Activated naive CD8-positive, alpha-beta T cell treated with anti-CD3 and anti-CD28 coated beads, Interleukin-2, amount 10 ng/mL, durations not matched to agents 7 days and 5 days (primary cell): Measurements from ENCODE around the gene STK32C. TPM values are rescaled to one million over a fixed set of nuclear protein-coding genes. Genes with fewer than 3 reads are reported as not detected.
A peak's percentile ranks its signal among the peaks of the same experiment; 100 is the strongest.

Experiments used
- ATAC-seq: fragments of 150-1000 bp; cut with Tn5 transposase; one replicate; pipeline ENCODE4 v1.10.0; 2021; ENCODE audit warnings: low read depth, moderate library complexity
- POLR2A ChIA-PET: fragments of 350-600 bp; sonication (Branson Sonifier 250); formaldehyde crosslinking; loops from one replicate; lab custom pipeline; 2021; ENCODE audit warnings: antibody characterized with exemption; lab: Charles Lee
- DNase-seq: peaks from one replicate; pipeline ENCODE4 v3.0.0; 2021
- H3K27ac Mint-ChIP-seq: one replicate; pipeline ENCODE4 v1.8.0; 2022; ENCODE audit warnings: mild to moderate bottlenecking, mixed read lengths
- H3K27me3 Mint-ChIP-seq: one replicate; pipeline ENCODE4 v1.8.0; 2022; ENCODE audit warnings: mild to moderate bottlenecking, moderate library complexity, mixed read lengths
- H3K36me3 Mint-ChIP-seq: one replicate; pipeline ENCODE4 v1.8.0; 2021; ENCODE audit warnings: mild to moderate bottlenecking, mixed read lengths
- H3K4me1 Mint-ChIP-seq: one replicate; pipeline ENCODE4 v1.8.0; 2021; ENCODE audit warnings: mixed read lengths
- H3K4me3 Mint-ChIP-seq: one replicate; pipeline ENCODE4 v1.8.0; 2022; ENCODE audit warnings: mild to moderate bottlenecking, moderate library complexity, mixed read lengths
- H3K9me3 Mint-ChIP-seq: one replicate; pipeline ENCODE4 v1.8.0; 2021; ENCODE audit warnings: mixed read lengths
- total RNA-seq, 2 experiments: library from RNA; stranded (reverse); gene quantifications; one replicate each; pipeline ENCODE4 v1.2.3, GENCODE V29; 2021

Gene STK32C
- total RNA-seq, 2 experiments from 2014 or later: 12.5 TPM

DNA sequence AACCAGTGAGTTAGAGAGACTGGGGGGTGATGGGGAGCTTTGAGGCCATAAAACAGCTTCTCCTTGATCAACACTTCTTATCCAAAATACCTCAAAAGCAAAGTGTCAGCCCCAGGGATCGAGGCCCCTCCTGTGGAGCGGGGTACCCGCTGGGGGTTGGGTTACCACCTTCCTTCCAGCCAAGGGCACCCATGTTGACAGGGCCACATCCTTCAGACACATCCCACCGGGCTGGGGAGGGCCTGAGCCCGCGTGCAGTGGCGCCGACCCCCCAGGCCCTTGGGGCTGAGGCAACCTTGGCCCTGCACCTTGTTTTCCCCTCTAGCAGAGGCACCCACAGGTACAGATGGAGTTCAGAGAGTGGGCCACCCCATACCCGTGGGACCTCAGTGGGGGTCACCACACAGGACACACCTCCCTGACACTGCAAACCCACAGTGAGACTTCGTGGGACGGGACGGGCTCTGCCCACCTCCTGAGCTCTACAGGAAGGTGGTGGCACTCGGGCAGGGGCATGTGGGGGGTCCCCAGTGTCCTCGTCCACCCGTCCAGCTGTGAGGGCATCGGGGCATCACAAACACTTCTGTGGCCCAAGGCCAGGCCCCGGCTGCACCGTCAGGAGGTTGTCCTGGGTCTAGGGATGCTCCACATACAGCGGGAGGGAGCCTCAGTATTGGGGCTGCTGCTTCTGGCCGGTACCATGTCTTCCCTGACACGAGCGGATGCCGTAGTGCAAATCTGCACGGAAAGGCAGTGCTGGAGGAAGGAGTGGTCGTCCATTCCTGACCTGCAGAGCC lies 110.3 kb downstream of the STK32C start:
- ATAC-seq: no peak
- no peak for DNase-seq
- Mint-ChIP-seq H3K27me3 (no peaks in the 10 kb centered on the region), H3K4me1 (no peaks in the 10 kb centered on the region), H3K9me3 (no peaks in the 10 kb centered on the region), H3K27ac (no peak overlapping the region), H3K4me3 (no peak overlapping the region), H3K36me3 (no peaks in the 10 kb centered on the region)
- POLR2A ChIA-PET: no interaction called here

DNA sequence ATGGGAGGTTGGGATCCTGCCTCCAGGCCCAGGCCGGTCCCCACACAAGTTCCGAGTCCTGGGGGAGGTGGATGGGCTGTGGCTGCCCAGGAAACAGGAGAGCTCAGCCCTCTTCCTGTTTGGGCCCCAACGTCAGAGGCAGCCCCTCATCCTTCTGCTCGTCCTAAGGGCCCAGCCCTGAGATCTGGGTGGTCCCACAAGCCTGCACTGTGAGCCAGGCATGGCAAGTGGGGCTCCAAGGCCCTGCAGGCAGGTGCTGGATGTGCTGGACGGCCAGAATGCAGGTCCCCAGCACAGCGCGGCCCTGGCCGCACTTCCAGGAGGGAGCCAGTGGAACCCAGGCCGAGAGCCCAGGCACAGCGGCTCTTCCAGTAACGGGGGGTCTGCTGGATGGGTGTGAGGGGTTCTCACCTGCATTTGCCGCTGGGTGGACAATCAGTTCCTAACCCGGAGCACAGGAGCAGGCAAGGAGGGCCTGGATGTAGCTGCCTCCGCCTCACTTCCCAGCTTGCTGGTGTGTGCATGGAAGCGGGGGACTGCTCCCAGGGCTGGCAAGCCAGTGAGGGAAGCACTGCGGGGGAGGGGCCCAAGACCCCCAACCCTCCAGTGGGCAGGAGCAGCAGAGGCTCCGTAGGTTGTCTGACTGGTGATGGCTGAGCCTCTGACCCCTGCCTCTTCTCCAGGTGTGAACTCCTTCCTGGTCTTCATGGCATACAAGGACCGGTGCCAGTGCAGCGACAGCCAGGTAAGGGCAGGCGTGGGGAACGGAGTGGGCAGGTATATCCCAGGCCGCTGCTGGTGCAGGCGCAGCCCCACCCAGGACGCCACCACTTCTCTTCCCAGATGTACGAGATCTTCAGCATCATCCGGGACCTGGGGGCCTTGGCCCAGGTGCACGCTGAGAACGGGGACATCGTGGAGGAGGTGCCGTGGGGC lies 111.3 kb downstream of the STK32C start:
- no peaks in the 10 kb centered on the region for H3K36me3 Mint-ChIP-seq
- no peak for DNase-seq
- no peaks in the 10 kb centered on the region for H3K9me3 Mint-ChIP-seq
- H3K4me3 Mint-ChIP-seq: no peak overlapping the region
- POLR2A ChIA-PET: no interaction called here
- no peak overlapping the region for H3K27ac Mint-ChIP-seq
- ATAC-seq: no peak
- H3K27me3 Mint-ChIP-seq: no peaks in the 10 kb centered on the region
- no peaks in the 10 kb centered on the region for H3K4me1 Mint-ChIP-seq

DNA sequence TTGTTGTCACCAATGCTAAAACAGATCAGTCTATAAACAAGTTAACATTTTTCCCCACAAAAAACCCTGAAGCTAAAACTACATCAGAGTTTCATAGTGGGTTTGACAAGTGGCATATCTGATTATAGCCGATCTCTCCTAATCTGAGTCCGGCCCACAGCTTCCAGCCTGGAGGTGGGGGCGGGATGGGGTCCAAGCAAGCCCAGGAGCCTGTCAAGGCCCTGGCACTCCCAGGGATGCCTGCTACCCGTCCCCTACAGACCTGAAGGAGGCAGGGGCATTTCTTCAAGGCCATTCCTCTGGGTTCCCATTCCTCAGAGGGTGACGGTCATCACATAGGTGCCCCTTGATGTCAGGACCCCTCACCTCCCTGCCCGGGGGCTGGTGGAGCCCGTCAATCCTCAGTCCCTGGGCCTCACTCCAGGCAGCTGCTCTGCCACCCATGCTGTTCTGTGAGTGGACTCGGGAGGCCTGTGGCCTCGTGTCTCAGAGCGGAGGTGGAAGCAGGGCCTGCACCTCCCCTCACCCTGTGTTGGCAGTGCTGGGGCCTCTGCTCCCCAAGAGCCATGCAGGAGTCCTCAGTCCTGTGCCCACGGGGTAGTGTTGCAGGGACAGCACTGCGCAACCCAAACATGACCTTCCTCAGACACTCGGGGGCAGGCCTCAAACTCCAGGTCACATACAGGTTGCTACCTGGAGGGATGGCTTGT lies 112.2 kb downstream of the STK32C start:
- no peak for ATAC-seq
- Mint-ChIP-seq H3K36me3 (no peaks in the 10 kb centered on the region), H3K4me3 (no peak overlapping the region), H3K27me3 (no peaks in the 10 kb centered on the region), H3K9me3 (peaks cover 3% of the 10 kb centered on the region), H3K27ac (no peak overlapping the region), H3K4me1 (no peaks in the 10 kb centered on the region)
- no peak for DNase-seq
- POLR2A ChIA-PET: no interaction called here

GRCh38 chr10:132194726-132195125 lies 113.0 kb downstream of the STK32C start:
- Mint-ChIP-seq H3K36me3 (no peaks in the 10 kb centered on the region), H3K27ac (no peak overlapping the region), H3K4me1 (no peaks in the 10 kb centered on the region), H3K4me3 (no peak overlapping the region), H3K9me3 (peaks cover 3% of the 10 kb centered on the region), H3K27me3 (no peaks in the 10 kb centered on the region)
- DNase-seq (no peak), ATAC-seq (no peak)
- POLR2A ChIA-PET: no interaction called here

DNA sequence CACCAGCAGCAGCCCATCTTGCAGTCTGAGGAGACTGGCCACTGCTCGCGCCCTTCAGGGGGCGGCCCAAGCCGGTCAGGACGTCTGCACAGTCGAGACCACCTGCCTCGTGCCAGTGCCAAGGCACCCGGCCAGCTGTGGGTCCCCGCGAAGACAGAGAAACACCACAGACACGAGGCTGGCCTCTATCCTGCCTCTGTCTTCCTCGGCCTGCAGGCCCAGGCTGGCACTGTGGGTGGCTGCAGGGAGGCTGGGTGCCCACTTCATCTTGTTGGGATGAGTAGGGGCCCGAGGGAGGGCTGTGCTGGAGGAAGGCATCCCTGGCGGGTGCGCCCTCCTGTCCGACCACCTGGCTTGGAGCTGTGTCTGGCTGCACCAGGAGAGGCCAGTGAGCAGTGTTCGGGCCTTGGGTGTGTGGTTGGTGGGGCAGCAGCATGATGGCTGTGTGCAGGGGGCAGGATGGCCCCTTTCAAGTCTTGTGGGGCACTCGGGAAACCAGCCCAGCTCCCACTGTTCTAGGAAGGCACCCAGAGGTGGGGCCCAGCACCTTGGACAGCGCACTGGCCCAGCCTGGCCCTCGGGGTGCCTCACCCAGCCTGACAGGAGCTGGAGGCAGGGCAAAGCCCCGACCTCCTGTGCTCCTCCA lies 113.7 kb downstream of the STK32C start:
- POLR2A ChIA-PET: no interaction called here

GRCh38 chr10:132192991-132193665 lies 114.6 kb downstream of the STK32C start:
- H3K27me3 Mint-ChIP-seq: peaks cover 13% of the 10 kb centered on the region
- H3K4me3 Mint-ChIP-seq: no peak overlapping the region
- no peaks in the 10 kb centered on the region for H3K36me3 Mint-ChIP-seq
- no peaks in the 10 kb centered on the region for H3K4me1 Mint-ChIP-seq
- ATAC-seq (no peak), DNase-seq (no peak)
- POLR2A ChIA-PET: no interaction called here
- no peak overlapping the region for H3K27ac Mint-ChIP-seq
- H3K9me3 Mint-ChIP-seq: peaks cover 3% of the 10 kb centered on the region

More for the DNA sequence above, 113.7 kb downstream of the STK32C start:
- no peaks in the 10 kb centered on the region for H3K4me1 Mint-ChIP-seq
- H3K36me3 Mint-ChIP-seq: no peaks in the 10 kb centered on the region
- peaks cover 3% of the 10 kb centered on the region for H3K9me3 Mint-ChIP-seq
- ATAC-seq (peak; percentile 67), DNase-seq (peak; percentile 70)
- no peak overlapping the region for H3K27ac Mint-ChIP-seq
- peaks cover 5% of the 10 kb centered on the region for H3K27me3 Mint-ChIP-seq
- no peak overlapping the region for H3K4me3 Mint-ChIP-seq

- Mint-ChIP-seq H3K27me3 (peaks cover 17% of the 10 kb centered on the region), H3K9me3 (peaks cover 3% of the 10 kb centered on the region), H3K36me3 (no peaks in the 10 kb centered on the region), H3K4me3 (no peak overlapping the region), H3K27ac (no peak overlapping the region), H3K4me1 (peaks cover 2% of the 10 kb centered on the region)
- DNase-seq (no peak), ATAC-seq (no peak)
- POLR2A ChIA-PET: no interaction called here
Measured at GRCh38 chr10:132192076-132192975, 115.4 kb downstream of the STK32C start.

DNA sequence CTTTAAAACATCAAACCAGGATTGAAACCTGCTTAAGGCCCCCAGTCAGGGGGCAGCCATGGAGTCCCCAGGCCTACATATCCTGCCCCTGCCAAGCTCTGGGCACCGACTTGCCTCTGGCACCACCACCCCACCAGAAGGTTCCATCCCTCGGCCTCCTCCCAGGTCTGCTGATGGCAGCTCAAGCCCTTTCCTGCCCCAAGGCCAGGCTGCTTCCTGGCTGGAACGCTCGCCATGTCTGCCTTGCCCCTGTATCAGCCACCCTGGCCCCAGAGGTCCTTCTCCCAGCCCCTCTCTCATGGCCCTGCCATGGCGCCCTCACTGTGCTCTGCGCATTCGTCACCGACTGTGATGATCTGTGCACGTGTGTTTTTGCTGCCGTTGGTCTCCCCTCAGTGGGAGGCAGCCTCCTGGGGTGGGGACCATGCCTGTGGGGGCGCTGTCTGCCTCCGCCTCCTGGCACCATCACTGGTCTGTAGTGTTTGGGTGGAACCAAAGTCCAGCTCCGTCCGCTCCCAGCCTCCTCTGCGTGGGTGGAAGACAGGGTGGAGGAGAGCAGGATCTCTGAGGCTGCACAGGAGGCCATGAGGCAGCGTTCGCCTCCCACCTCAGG lies 117.8 kb downstream of the STK32C start:
- no peak for ATAC-seq
- no peak for DNase-seq
- Mint-ChIP-seq H3K27me3 (peaks cover 23% of the 10 kb centered on the region), H3K4me3 (no peak overlapping the region), H3K27ac (no peak overlapping the region), H3K36me3 (no peaks in the 10 kb centered on the region), H3K9me3 (peaks cover 3% of the 10 kb centered on the region), H3K4me1 (peaks cover 2% of the 10 kb centered on the region)
- POLR2A ChIA-PET: no interaction called here

DNA sequence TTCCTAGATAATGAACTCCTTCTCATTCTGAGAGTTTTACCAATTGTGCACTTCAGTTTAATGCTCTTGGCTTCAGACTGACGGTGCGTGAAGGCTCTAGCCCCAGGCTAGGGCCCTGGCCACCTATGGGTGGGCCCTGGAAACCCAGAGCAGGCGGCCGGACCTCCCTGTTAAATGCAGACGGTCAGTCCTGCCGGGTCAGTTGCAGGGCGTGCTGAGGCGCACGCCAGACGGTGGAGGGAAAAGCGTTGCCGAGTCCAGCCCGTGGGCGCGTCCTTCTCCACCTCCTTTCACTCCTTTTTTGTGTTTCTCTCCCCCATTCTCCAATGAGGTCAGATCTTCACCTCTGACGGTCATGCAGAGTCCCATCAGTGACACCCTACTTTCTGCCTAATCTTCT lies 118.7 kb downstream of the STK32C start:
- Mint-ChIP-seq H3K9me3 (peaks cover 3% of the 10 kb centered on the region), H3K27me3 (peaks cover 31% of the 10 kb centered on the region), H3K27ac (no peak overlapping the region), H3K36me3 (no peaks in the 10 kb centered on the region), H3K4me3 (no peak overlapping the region), H3K4me1 (peaks cover 2% of the 10 kb centered on the region)
- ATAC-seq (no peak), DNase-seq (no peak)
- POLR2A ChIA-PET: no interaction called here

DNA sequence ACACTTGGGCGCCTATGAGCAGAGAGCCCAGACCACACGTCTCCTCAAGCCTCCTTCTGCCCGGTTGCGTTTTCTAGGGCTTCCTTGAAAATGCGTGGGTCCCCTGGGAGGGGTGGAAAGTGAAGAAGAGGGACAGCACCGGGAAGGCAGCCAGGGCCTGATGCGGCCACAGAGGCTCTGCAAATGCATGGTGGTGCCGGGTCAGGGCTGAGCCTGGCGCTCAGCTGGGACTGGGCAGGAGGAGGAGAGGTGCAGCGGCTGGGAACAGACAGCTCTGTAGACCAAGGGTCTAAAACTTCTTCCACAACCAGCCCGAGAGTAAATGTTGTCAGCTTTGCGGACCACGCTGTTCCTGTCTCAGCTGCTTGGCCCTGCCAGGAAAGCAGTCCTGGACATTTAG lies 119.4 kb downstream of the STK32C start:
- DNase-seq (no peak), ATAC-seq (no peak)
- peaks cover 3% of the 10 kb centered on the region for H3K9me3 Mint-ChIP-seq
- POLR2A ChIA-PET: no interaction called here
- peak overlapping the region; percentile 35 for H3K4me3 Mint-ChIP-seq
- no peaks in the 10 kb centered on the region for H3K36me3 Mint-ChIP-seq
- H3K4me1 Mint-ChIP-seq: peaks cover 2% of the 10 kb centered on the region
- no peak overlapping the region for H3K27ac Mint-ChIP-seq
- H3K27me3 Mint-ChIP-seq: peaks cover 38% of the 10 kb centered on the region

GRCh38 chr10:132187430-132188138 lies 120.2 kb downstream of the STK32C start:
- POLR2A ChIA-PET: no interaction called here
- Mint-ChIP-seq H3K4me3 (peak overlapping the region; percentile 30), H3K9me3 (peaks cover 3% of the 10 kb centered on the region), H3K27me3 (peaks cover 40% of the 10 kb centered on the region), H3K36me3 (no peaks in the 10 kb centered on the region), H3K27ac (no peak overlapping the region), H3K4me1 (peaks cover 2% of the 10 kb centered on the region)
- ATAC-seq (no peak), DNase-seq (no peak)
